Activated T-cell treated with anti-CD3 and anti-CD28 coated beads for 48 hours (primary cell): ENCODE measurements around the gene CDCA3.

Source experiments
- DNase-seq: peaks from one replicate; pipeline ENCODE4 v3.0.0-alpha.2; 2020; ENCODE audit warnings: low read depth

CDCA3 gene

DNA sequence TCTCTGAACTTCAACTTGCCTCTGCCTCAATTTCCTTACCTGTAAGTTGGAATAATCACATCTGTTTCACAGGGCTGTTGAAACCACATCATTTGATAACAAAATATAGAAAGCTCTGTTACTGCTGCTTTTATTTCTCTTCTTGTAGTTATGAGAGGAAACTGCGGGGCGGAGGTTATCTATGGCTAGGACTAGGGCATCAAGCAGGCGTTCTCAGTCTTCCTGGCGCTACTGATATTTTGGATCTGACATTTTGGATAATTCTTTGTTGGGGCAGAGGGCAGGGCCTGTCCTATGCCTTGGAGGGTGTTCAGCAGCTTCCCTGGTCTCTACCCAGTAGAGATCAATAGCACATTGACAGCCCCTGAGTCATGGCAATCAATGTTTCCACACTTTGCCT lies 19.0 kb downstream of the CDCA3 start:
- DNase-seq = no peak

DNA sequence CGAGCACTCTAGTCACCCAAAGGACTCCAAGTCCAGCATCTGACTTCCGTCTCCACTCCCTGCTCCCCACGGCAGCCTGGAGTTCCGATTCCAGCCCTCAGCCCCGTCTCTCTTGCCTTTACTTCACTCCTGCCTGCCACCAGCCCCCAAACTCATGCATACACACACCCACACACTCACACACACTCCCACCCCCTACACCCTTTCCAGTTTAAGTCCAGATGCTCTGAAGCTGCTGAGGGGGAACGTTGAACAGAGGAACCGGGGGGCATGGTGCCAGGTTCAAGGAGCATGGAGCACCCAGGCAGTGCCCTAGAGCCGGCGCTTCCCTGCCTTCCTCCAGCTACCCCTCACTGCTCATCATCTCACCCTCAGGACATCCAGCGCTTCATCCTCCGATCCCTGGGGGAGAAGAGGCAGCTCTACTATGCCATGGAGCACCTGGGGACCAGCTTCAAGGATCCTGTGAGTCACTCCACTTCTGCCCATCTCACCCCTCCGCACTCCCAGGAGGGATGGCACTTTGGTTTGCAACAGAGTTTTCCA lies 19.6 kb downstream of the CDCA3 start:
- no peak for DNase-seq

DNA sequence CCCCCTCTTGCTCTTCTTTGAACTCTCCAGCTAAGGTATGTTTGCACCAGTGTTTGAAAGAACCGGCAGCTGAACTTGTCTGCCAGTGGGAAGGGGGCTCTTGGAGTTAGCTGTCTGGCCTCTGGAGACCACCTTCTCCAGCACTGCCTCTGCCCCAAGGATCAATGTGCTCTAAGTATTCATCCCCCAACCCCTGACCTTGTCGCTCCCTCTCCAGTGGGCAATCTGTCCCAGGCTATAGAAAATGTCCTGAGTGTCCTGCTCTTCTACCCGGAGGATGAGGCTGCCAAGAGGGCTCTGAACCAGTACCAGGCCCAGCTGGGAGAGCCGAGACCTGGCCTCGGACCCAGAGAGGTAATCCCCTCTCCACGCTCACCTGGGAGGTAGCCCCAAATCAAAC lies 20.1 kb downstream of the CDCA3 start:
- DNase-seq = no peak

DNA sequence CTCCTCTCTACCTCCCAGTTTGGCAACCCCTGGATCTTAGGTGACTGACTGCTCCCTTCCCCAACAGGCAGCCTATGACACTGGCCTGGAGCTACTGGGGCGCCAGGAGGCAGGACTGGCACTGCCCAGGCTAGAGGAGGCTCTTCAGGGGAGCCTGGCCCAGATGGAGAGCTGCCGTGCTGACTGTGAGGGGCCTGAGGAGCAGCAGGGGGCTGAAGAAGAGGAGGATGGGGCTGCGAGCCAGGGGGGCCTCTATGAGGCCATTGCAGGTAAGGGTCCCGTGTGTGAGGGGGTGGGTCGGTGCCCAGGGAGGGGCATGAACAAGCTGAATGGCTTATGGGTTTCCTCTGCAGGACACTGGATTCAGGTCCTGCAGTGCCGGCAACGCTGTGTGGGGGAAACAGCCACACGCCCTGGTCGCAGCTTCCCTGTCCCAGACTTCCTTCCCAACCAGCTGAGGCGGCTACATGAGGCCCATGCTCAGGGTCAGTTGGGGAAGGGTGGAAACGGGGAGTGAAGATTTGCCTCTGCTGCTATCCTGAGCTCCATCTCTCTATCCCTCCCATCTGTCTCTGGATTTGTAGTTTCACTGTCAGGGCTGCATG lies 20.7 kb downstream of the CDCA3 start:
- DNase-seq = no peak

DNA sequence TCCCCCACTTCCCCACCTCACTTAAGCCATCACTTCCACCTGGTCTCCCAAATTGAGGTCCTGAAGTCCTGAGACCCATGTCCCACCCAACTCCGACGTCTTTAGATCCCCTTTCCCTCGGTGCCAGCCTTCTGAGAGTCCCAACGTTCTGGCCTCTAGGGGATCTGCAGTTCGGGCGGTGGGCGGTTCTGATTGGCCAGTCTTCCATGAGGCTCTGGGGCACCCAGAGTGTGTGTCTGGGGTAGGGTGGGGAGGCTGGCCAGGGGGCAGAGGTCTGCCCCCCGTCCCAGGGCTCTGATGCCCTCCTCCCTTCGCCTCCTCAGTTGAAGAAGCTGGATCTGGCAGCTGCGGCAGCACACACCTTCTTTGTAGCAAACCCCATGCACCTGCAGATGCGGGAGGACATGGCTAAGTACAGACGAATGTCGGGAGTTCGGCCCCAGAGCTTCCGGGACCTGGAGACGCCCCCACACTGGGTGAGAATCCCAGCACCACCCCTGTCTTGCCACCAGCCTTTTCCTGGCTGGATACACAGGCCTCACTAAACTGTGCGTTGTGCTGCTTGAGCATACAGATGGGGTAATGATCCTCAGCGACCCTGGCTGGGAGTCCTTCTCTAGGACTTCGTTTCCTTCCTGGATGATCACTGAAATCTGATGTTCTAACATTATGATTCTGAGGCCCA lies 21.4 kb downstream of the CDCA3 start:
- no peak for DNase-seq

DNA sequence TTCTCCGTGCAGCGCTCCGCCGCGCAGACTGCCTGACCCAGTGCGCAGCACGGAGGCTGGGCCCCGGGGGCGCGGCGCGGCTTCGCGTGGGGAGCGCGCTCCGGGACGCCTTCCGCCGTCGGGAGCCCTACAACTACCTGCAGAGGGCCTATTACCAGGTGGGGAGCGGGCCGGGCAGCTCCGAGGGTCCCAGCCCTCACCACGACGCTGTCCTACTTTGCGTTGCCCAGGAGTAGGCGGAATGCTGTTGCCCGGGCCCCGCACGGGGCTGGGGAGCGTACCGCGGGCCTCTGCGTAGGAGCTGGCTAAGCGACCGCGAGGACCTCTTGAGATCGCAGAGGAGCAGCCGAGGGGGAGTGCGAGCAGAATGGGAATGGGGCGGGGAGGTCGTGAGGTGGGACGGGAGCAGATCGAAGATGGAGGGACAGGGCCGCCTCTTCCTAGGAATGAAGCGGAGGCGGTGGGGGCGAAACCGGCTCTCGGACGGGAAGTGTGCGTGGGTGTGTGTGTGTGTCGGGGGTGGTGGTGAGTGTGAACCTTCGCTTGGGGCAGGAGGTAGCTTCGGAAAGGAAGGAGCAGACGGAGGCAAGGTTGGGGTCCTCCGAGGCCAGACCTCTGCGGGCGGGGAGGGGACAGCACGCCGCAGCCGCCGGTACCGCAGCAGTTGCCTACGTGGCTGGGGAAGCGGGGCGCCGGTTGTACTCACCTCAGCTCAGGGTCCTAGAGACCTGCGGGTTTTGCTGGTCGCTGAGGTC lies 22.1 kb downstream of the CDCA3 start:
- DNase-seq = no peak

DNA sequence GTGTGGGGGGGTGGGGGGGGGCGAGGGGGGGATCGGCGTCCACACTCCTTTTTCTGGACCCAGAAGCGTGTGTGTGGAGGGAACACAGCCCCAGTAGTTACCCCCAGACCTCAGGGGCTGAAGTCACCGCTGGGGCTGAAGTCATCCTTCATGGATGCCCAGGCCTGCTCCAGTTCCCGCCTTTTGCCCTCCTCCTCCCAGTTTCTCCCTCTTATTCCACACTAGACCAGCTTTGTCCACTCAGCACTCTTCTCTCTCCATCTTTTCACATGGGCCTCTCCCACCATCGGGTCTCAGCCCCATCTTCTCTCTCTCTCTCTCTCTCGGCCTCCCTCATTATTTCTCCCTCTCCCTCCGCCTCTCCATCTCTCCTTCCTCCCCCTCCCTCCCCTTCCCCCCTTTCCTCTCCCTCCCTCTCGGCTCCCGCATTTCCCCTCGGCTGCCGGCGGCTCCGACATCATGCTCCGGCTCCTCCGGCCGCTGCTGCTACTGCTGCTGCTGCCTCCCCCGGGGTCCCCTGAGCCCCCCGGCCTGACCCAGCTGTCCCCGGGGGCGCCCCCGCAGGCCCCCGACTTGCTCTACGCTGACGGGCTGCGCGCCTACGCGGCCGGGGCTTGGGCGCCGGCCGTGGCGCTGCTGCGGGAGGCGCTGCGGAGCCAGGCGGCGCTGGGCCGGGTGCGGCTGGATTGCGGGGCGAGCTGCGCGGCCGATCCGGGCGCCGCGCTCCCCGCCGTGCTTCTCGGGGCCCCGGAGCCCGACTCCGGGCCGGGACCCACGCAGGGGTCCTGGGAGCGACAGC lies 22.9 kb downstream of the CDCA3 start, which contains the start of gene P3H3:
Gene P3H3 (plus strand): TSS at position 426 of the 799 bp plus-strand sequence. CDS start 34 bp downstream, at position 460.
- no peak for DNase-seq

DNA sequence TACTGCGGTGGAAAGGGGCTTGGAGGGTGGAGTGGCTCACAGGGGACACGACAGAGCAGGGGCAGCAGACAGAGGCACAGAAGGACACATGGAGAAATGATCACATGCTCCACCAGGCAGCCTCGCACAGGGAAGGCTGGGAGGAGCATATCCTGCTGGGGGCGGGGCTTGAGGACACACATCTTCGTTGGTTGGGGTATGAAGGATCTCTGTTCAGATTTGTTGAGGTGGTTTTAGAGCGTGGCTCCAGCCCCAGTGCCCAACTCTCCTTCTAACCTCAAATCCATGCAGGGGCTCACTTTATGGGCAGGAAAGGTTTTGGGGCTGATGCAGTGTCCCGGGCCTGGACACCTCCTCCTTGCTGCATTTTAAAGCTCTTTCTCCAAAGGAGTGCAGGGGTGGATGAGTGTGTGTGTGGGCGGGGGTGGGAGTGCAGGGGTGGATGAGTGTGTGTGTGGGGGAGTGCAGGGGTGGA lies 23.6 kb downstream of the CDCA3 start:
- peak; percentile 45 for DNase-seq

DNA sequence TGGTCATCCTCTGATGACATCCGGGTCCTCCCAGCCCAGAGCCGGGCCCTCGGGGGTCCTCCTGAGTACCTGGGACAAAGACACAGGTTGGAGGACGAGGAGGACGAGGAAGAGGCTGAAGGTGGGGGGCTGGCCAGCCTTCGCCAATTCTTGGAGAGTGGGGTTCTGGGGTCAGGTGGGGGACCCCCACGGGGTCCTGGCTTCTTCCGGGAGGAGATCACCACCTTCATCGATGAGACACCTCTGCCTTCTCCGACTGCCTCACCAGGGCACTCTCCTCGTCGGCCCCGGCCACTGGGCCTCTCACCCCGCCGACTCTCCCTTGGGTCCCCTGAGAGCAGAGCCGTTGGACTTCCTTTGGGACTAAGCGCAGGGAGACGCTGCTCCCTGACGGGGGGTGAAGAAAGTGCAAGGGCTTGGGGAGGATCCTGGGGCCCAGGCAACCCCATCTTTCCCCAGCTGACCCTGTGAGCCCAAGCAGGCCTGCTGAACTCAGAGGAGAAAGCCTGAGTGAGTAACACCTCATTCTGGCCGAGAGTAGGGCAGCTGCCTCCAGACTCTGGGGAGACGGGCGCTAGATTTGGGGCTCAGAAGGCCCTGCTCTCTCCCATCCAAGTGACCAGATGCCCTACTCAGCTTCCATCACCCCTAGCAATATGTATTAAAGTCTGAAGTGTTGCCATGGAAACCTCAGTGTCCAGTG lies 24.2 kb downstream of the CDCA3 start:
- DNase-seq = no peak

DNA sequence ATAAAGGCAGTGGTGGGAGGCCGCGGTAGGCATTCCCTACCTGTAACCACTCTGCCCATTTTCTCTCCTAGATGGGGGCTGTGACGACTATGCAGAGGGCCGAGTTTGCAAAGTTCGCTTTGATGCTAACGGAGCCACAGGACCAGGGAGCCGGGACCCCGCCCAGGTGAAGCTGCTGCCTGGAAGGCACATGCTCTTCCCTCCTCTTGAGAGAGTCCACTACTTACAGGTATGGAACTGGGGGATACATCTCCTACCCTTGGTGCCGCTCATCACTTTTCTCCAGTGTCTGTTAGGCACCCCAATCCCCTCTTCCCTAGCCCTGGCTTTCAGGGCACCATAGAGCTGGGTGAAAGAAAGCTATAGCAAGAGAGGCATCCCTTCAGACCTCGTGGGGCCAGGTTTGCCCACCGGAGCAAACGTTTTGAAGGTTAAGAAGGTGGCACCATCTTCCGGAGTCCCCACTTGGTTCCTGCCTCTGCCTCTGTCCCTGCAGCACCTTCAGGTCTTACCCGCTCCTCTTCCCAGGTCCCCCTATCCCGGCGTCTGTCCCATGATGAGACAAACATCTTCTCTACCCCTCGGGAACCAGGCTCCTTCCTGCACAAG lies 24.9 kb downstream of the CDCA3 start:
- DNase-seq = no peak

DNA sequence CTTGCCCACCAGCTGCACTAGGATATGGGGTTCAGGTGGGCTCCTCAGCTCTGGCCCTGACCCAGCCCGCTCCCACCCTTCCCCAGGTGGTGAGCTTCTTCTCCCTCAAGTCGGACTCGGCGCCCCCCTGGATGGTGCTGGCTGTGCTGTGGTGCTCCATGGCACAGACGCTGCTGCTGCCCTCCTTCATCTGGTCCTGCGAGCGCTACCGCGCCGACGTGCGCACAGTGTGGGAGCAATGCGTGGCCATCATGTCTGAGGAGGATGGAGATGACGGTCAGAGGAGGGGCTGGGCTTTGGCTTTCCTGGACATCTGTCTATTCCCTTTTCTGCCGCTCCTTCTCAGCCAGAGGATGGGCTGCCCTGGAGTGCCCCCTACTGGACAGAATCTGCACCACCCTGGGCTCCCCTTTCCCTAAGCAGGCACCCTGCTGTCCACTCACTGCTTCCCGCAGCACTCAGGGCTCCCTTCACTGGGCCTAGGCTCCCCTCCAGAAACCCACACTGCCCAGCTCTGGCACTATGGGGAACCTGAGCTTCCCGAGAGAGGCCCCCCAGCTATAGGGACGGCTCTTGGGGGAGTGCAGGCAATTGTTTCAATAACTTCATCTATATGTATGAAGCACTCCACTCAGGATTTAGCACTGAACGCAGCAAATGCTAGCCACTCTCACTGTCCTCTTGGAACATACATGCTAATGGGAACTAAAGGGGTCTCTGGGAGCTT lies 25.5 kb downstream of the CDCA3 start:
- DNase-seq = peak; percentile 77

DNA sequence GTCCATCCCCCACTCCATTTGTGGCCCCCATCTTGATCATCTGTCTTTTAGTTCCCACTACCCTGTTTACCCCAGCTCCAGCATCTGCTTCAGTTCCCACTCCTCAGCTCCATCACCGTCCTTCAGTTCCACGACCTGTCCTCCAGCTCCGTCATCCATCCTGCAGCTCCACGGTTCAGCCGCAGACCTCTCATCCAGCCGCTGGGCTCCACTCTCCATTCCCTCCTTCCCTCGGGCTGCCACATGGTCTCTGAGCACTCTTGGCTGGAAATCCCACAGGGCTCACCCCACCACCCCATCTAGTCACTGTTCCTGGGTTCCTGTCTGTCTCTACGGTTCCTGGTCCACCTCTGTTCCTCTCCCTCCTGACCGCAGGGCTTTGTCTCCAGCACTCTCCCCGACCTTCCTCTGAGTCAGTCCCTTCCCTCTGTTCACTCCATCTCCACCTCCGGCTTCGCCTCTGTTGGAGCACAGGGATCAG lies 26.1 kb downstream of the CDCA3 start:
- DNase-seq = no peak

DNA sequence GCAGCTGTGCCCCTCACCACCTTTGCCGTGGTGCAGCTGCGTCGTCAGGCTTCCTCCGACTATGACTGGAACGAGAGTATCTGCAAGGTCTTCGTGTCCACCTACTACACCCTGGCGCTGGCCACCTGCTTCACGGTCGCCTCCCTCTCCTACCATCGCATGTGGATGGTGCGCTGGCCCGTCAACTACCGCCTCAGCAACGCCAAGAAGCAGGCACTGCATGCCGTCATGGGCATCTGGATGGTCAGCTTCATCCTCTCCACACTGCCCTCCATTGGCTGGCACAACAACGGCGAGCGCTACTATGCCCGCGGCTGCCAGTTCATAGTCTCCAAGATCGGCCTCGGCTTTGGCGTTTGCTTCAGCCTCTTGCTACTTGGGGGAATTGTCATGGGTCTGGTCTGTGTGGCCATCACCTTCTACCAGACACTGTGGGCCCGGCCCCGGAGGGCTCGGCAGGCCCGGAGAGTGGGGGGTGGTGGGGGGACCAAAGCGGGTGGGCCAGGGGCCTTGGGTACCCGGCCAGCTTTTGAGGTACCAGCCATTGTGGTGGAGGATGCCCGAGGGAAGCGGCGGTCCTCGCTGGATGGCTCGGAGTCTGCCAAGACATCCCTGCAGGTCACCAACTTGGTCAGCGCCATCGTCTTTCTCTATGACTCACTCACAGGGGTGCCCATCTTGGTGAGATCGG lies 26.9 kb downstream of the CDCA3 start:
- no peak for DNase-seq

DNA sequence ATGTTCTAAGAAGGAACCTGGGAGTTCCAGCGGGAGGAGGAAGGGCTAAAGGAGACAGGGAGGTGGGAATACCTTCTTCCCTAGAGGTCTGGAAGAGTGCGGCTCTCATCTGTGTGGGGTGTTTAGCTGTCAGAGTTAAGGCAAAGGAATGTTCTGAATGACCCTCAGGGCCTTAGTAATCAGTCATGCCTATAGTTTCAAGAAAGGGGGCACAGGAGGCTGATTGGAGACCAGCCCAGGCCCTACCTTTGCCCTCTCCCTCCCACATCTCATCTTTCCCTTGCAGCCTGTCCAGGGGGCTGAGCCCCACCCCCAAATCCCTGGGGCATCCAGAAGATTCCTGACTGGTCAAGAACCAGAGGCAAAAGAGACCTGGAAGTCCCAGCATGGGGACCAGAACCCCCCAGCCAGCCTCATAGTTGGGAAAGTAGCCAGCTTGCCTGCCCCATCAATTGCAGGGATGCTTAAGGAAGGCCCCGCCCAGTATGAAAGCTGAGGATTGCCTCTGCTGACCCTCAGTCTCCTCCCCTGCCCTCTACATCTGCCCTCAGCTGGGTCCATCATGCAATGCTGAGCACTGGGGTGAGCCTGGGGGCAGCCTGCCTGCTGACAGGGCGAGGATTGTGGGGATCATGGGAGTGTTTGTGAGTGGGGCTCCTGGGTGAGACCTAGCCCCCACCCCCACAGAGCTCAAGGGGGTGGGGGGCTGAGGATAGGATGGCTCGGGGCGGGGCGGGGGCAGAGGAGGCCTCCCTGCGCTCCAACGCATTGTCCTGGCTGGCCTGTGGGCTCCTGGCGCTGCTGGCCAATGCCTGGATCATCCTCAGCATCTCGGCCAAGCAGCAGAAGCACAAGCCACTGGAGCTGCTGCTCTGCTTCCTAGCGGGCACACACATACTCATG lies 27.7 kb downstream of the CDCA3 start:
- no peak for DNase-seq

DNA sequence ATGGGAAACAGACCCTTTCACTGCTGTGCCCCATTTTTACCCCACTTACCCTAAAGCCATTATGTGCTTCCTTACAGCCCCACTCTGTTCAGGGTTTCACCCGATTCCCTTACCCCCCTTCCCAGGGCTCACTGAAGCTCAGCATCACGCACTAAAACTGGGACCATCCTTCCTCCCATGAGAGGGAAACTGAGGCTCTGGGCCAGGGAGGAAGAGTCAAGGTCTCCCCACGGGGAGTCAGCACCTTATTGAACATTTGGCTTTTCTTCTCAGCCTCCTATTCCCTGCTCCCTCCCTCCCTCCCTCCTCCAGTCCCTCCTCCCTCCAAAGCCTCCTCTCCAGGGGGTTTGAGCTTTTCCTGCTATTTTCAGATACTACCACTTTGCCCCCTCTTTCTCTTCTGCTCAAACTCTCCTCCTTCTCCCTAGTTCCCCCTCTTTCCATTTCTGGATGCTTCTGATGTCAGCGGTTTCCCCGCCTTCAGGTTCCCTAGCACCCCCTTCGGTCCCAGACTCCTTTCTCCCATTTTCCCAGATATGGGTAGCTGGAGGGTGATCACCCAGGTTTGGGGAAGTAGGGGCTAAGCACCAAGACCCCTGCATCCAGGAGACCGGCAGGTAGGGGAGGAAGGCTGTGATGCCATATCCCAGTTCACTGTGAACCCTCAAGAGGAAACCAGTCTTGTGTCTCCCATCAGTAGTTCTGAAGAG lies 28.5 kb downstream of the CDCA3 start:
- DNase-seq = no peak

DNA sequence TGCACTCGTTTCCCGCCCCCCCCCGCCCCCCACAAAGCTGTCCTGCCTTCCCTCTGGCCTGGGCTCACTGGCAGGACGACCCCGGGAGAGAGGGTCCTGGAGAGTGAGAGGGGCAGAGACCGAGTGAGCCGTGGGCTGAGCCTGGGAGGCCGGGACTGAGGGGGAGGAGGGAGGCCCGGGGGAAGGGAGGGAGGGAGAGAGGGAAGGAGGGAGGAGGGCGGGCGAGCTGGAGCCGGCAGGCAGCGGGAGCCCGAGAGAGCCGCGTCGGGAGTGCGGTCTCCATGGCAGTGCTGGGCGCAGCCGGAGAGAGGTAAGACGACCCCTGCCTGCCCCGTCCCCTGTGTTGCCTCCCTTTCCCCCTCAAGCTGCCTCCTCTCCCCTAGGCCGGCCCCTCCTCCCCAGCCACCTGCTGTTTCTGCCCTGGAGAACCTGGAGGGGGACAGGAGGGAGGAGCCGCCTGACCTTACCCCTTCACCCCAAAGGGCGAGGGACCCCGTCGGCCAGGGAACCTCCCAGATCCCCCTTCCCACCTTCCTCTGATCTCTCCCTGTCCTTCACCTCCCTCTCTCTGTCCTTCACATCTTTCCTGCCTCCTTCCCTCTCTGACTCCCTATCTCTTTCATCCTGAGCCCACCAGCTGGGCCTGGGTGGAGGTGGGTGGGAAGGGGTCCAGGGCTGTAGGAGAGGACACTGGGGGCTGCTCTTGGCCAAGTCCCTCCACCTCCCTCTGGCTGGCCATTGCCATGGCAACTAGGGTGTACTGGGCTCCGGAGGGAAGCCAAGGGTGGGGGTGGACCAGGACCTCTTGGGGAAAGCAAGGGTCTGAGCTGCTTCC lies 29.3 kb downstream of the CDCA3 start, which contains the start of gene GPR162:
Gene GPR162 (plus strand): TSS at position 231 of the 835 bp plus-strand sequence. CDS start 2,078 bp downstream, outside the sequence.
- DNase-seq = no peak

DNA sequence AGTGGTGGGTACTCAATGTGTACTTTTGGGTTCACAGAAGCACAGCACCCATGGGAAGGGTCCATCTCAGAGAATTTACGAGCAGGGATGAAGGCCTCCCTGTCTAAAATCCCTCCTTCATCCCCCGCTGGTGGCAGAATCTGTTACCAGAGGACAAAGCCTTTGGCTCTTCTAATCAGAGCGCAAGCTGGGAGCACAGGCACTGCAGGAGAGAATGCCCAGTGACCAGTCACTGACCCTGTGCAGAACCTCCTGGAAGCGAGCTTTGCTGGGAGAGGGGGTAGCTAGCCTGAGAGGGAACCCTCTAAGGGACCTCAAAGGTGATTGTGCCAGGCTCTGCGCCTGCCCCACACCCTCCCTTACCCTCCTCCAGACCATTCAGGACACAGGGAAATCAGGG lies 30.9 kb downstream of the CDCA3 start:
- no peak for DNase-seq
